Smooth muscle cell of bladder (primary cell): ENCODE results near the gene KDM4E. TPM values are rescaled to one million over a fixed set of nuclear protein-coding genes. Genes with fewer than 3 reads are reported as not detected.

Experiments used
- total RNA-seq: library from RNA; depleted of rRNA; stranded (reverse); fragments of >200 nt; gene quantifications from 2 replicates; pipeline ENCODE4 v1.2.3, GENCODE V29; 2014

KDM4E gene
- total RNA-seq = not detected in 2 replicates

GRCh38 chr11:95024958-95025357 lies at the start of gene KDM4E:
TSS of gene KDM4E (plus strand) at chr11:95025258. CDS start at chr11:95025558, 300 bp downstream.

GRCh38 chr11:95049122-95049521 lies 24.1 kb downstream of the KDM4E start, which contains the start of gene KDM4F:
TSS of gene KDM4F (plus strand) at chr11:95049422.

GRCh38 chr11:95066716-95067038 lies 41.6 kb downstream of the KDM4E start, which contains the start of gene SRSF8:
TSS of gene SRSF8 (plus strand) at chr11:95066919. CDS start at chr11:95067227, 308 bp downstream.

Other genes with a start within 250 kb of the KDM4E start
- 37.5 and 39.6 TPM in 2 replicates for gene CWC15, start 51.7 kb upstream of the KDM4E start, total RNA-seq
- gene KDM4D, start 51.5 kb upstream of the KDM4E start, total RNA-seq = 0.37 and 0.43 TPM in 2 replicates
- gene KDM4F, start 24.2 kb downstream of the KDM4E start, total RNA-seq = not detected in 2 replicates
- 9.7 and 13.5 TPM in 2 replicates for gene SRSF8, start 41.7 kb downstream of the KDM4E start, total RNA-seq
- 23.9 and 48.1 TPM in 2 replicates for gene ENDOD1, start 64.6 kb downstream of the KDM4E start, total RNA-seq
- 17.4 and 22.9 TPM in 2 replicates for gene SESN3, start 205.9 kb downstream of the KDM4E start, total RNA-seq